ENCODE results near the gene PPT1. TPM values are rescaled to one million over a fixed set of nuclear protein-coding genes. Genes with fewer than 3 reads are reported as not detected.

The PPT1 gene
- total and polyA plus RNA-seq, 4 experiments from 2014 or later: 56.7 to 292 (median 120) TPM

- no peaks in the 10 kb centered on the region for H3K27me3 Mint-ChIP-seq
- Histone ChIP-seq H3K27ac (ENCODE audit: low read depth, low read length) (no peak overlapping the region), H3K9me3 (ENCODE audit: control insufficient read depth in 1 of 2, low read length in 2 of 2) (no peaks in the 10 kb centered on the region), H3K4me1 (ENCODE audit: insufficient read depth, low read length) (peaks cover 24% of the 10 kb centered on the region), H3K36me3 (ENCODE audit: insufficient read depth, low read length) (peaks cover 84% of the 10 kb centered on the region), H3K4me3 (ENCODE audit: low read length in 2 of 2) (no peak overlapping the region), H3K27me3 (ENCODE audit: insufficient read depth, low read length) (no peaks in the 10 kb centered on the region)
- CTCF ChIA-PET (ENCODE audit: partially characterized antibody): interaction anchor here (1.5 to 4.5 kb wide), 2 partner anchors 10 to 11 kb away, joined by 5 to 27 read pairs; no protein-coding TSS in a partner anchor
- POLR2A ChIA-PET (ENCODE audit: partially characterized antibody): interaction anchor here (0.9 to 3.5 kb wide), 2 partner anchors 27 to 28 kb away, joined by 3 to 23 read pairs; partner anchors contain the start of gene CAP1
- H3K4me1 Mint-ChIP-seq: peaks cover 32 to 42% (median 36%) of the 10 kb centered on the region in 4 donors
- peaks cover 77 to 80% of the 10 kb centered on the region in 2 donors for H3K36me3 Mint-ChIP-seq
- H3K27ac Mint-ChIP-seq: peak overlapping the region; percentile 10 to 95 (median 84)
- intact Hi-C loops (cut with micrococcal nuclease): no loop called here
- no peak overlapping the region for H3K4me3 Mint-ChIP-seq
- H3K9me3 Mint-ChIP-seq: no peaks in the 10 kb centered on the region
- DNase-seq: no peak
These were observed 30.0 kb downstream of the PPT1 start for GRCh38 chr1:40067023-40067422.

DNA sequence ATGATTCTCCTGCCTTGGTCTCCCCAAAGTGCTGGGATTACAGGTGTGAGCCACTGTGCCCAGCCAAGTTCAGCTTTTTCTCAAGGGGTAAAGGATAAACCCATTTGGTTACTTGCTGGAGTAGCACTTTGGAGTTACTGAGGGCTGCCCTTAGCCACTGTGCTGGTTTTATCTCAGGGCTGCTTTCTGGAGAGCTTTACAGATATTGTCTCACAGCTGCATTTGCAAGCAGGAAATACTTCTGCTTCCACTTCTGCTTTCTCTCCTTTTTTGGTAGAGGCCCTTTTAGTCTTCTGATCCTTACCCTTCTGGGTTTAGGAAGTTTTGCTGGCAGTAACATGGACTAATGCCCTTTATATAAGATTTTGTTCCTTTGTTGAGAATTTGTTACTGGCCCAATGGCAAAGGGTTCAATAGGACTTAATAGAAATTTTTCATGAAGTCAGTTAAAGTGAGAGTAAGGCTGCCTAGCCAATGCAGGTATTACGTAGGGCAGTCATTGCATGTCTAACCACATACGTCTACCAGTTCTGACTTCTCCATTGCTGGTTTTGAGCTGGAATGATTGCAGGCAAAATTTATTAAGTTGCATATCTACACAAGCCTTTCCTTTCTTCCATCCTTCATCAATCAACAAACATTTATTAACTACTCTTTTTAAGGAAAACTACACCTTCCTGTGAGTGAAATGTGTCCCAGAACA is 32.1 kb downstream of the PPT1 start:
- intact Hi-C loops (cut with micrococcal nuclease): no loop called here
- Histone ChIP-seq H3K9me3 (ENCODE audit: control insufficient read depth in 1 of 2, low read length in 2 of 2) (no peaks in the 10 kb centered on the region), H3K4me3 (ENCODE audit: low read length in 2 of 2) (no peak overlapping the region), H3K4me1 (ENCODE audit: insufficient read depth, low read length) (peaks cover 45% of the 10 kb centered on the region), H3K27ac (ENCODE audit: low read depth, low read length) (peak overlapping the region; percentile 27), H3K36me3 (ENCODE audit: insufficient read depth, low read length) (peaks cover 84% of the 10 kb centered on the region), H3K27me3 (ENCODE audit: insufficient read depth, low read length) (no peaks in the 10 kb centered on the region)
- H3K36me3 Mint-ChIP-seq: peaks cover 77 to 81% of the 10 kb centered on the region in 2 donors
- H3K9me3 Mint-ChIP-seq: no peaks in the 10 kb centered on the region
- DNase-seq: no peak
- POLR2A ChIA-PET (ENCODE audit: partially characterized antibody): interaction anchor here (1.8 to 3.5 kb wide), 2 partner anchors 12 to 25 kb away, joined by 4 to 23 read pairs; partner anchors contain the start of gene CAP1
- H3K27me3 Mint-ChIP-seq: no peaks in the 10 kb centered on the region
- H3K4me3 Mint-ChIP-seq: peak overlapping the region in 4 of 8 donors; percentile 30 to 63 (median 48)
- H3K4me1 Mint-ChIP-seq: peaks cover 49 to 63% (median 54%) of the 10 kb centered on the region in 4 donors
- H3K27ac Mint-ChIP-seq: peak overlapping the region; percentile 77 to 96 (median 86)
- CTCF ChIA-PET (ENCODE audit: partially characterized antibody): interaction anchor here (0.8 to 4.5 kb wide), 6 partner anchors 10 to 274 kb away, joined by 3 to 27 read pairs (median 4); no protein-coding TSS in a partner anchor

GRCh38 chr1:40059960-40060750 is 36.9 kb downstream of the PPT1 start:
- Mint-ChIP-seq H3K27me3 (no peaks in the 10 kb centered on the region), H3K36me3 (peaks cover 43 to 69% of the 10 kb centered on the region in 2 donors), H3K4me3 (peak overlapping the region; percentile 51 to 82 (median 78)), H3K27ac (peak overlapping the region; percentile 76 to 91 (median 88)), H3K9me3 (no peaks in the 10 kb centered on the region), H3K4me1 (peaks cover 77 to 92% (median 83%) of the 10 kb centered on the region in 4 donors)
- Histone ChIP-seq H3K4me3 (ENCODE audit: low read length in 2 of 2) (peak overlapping the region in 1 of 2 donors; percentile 32), H3K27me3 (ENCODE audit: insufficient read depth, low read length) (no peaks in the 10 kb centered on the region), H3K9me3 (ENCODE audit: control insufficient read depth in 1 of 2, low read length in 2 of 2) (no peaks in the 10 kb centered on the region), H3K4me1 (ENCODE audit: insufficient read depth, low read length) (peaks cover 90% of the 10 kb centered on the region), H3K36me3 (ENCODE audit: insufficient read depth, low read length) (peaks cover 51% of the 10 kb centered on the region), H3K27ac (ENCODE audit: low read depth, low read length) (peak overlapping the region; percentile 63)
- ChIA-PET CTCF (ENCODE audit: partially characterized antibody) (interaction anchor here (1.7 to 3.4 kb wide), 5 partner anchors 10 to 27 kb away, joined by 7 to 16 read pairs (median 9); partner anchors contain the start of gene CAP1), POLR2A (ENCODE audit: partially characterized antibody) (interaction anchor here (0.7 to 8.0 kb wide), 10 partner anchors 9 to 314 kb away, joined by 3 to 115 read pairs (median 4); partner anchors contain the start of genes CAP1, PPT1 and ZMPSTE24)
- peak in 1 of 5 donors; percentile 51 for DNase-seq
- intact Hi-C loops (cut with micrococcal nuclease): loop anchor here (1.0 kb wide), 1 partner anchor 20 kb away; the partner anchor contains the start of gene CAP1

- peak; percentile 52 to 58 (median 55) for DNase-seq
- Mint-ChIP-seq H3K4me1 (peaks cover 77 to 92% (median 83%) of the 10 kb centered on the region in 4 donors), H3K9me3 (no peaks in the 10 kb centered on the region), H3K27me3 (no peaks in the 10 kb centered on the region), H3K4me3 (peak overlapping the region; percentile 58 to 82 (median 79)), H3K36me3 (peaks cover 36 to 68% of the 10 kb centered on the region in 2 donors), H3K27ac (peak overlapping the region; percentile 82 to 95 (median 89))
- Histone ChIP-seq H3K27ac (ENCODE audit: low read depth, low read length) (peak overlapping the region; percentile 63), H3K4me3 (ENCODE audit: low read length in 2 of 2) (peak overlapping the region in 1 of 2 donors; percentile 32), H3K9me3 (ENCODE audit: control insufficient read depth in 1 of 2, low read length in 2 of 2) (no peaks in the 10 kb centered on the region), H3K36me3 (ENCODE audit: insufficient read depth, low read length) (peaks cover 44% of the 10 kb centered on the region), H3K4me1 (ENCODE audit: insufficient read depth, low read length) (peaks cover 90% of the 10 kb centered on the region), H3K27me3 (ENCODE audit: insufficient read depth, low read length) (no peaks in the 10 kb centered on the region)
- ChIA-PET CTCF (ENCODE audit: partially characterized antibody) (interaction anchor here (1.7 to 3.4 kb wide), 4 partner anchors 9 to 27 kb away, joined by 8 to 16 read pairs (median 12); partner anchors contain the start of gene CAP1), POLR2A (ENCODE audit: partially characterized antibody) (interaction anchor here (1.0 to 8.0 kb wide), 7 partner anchors 9 to 315 kb away, joined by 3 to 115 read pairs (median 10); partner anchors contain the start of genes CAP1 and ZMPSTE24)
- intact Hi-C loops (cut with micrococcal nuclease): loop anchor here (1.0 kb wide), 1 partner anchor 19 kb away; the partner anchor contains the start of gene CAP1
These were observed 37.6 kb downstream of the PPT1 start for GRCh38 chr1:40059338-40059959.

DNA sequence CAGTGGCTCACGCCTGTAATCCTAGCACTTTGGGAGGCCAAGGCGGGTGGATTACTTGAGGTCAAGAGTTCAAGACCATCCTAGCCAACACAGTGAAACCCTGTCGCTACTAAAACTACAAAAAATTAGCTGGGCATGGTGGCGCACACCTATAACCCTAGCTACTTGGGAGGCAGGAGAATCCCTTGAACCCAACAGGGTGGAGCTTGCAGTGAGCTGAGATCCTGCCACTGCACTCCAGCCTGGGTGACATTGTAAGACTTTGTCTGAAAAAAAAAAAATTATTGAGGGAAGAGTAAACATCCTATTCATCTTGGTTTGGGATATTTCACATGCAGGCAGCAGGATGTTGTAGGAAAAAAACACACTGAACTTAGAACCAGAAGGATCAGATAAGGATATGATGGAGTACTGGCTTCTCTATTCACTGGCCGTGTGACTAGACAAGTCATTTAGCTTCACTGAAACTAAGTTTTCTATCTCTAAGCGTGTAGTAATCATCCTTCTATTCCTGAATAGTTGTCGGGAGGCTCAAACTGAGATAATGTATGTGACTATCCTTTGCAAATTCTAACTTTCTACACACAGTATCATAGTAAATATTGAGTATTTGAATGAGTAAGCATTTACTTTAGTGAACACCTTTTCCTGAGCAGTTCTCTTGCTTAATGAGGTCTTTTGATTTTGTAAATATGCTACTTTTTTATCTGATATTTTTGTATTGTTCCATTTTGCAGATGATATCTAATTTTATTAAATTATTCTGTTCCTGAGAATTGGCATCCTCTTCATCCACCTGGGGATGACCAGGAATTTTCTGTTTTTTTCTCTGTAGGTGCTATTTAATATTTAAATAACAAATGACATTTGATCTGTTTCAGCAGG is 38.4 kb downstream of the PPT1 start:
- Histone ChIP-seq H3K27me3 (ENCODE audit: insufficient read depth, low read length) (no peaks in the 10 kb centered on the region), H3K36me3 (ENCODE audit: insufficient read depth, low read length) (peaks cover 37% of the 10 kb centered on the region), H3K27ac (ENCODE audit: low read depth, low read length) (peak overlapping the region; percentile 63), H3K4me3 (ENCODE audit: low read length in 2 of 2) (peak overlapping the region in 1 of 2 donors; percentile 32), H3K4me1 (ENCODE audit: insufficient read depth, low read length) (peaks cover 89% of the 10 kb centered on the region), H3K9me3 (ENCODE audit: control insufficient read depth in 1 of 2, low read length in 2 of 2) (no peaks in the 10 kb centered on the region)
- peak overlapping the region; percentile 61 to 82 (median 79) for H3K4me3 Mint-ChIP-seq
- intact Hi-C loops (cut with micrococcal nuclease): loop anchor here (1.0 kb wide), 1 partner anchor 18 kb away; the partner anchor contains the start of gene CAP1
- H3K27ac Mint-ChIP-seq: peak overlapping the region; percentile 82 to 95 (median 89)
- no peak for DNase-seq
- CTCF ChIA-PET (ENCODE audit: partially characterized antibody): interaction anchor here (1.0 to 3.4 kb wide), 7 partner anchors 9 to 44 kb away, joined by 3 to 16 read pairs (median 5); no protein-coding TSS in a partner anchor
- H3K36me3 Mint-ChIP-seq: peaks cover 29 to 64% of the 10 kb centered on the region in 2 donors
- H3K4me1 Mint-ChIP-seq: peaks cover 75 to 92% (median 82%) of the 10 kb centered on the region in 4 donors
- H3K9me3 Mint-ChIP-seq: no peaks in the 10 kb centered on the region
- H3K27me3 Mint-ChIP-seq: no peaks in the 10 kb centered on the region
- POLR2A ChIA-PET (ENCODE audit: partially characterized antibody): interaction anchor here (1.1 to 8.0 kb wide), 4 partner anchors 10 to 199 kb away, joined by 3 to 115 read pairs (median 10); partner anchors contain the start of genes CAP1 and ZMPSTE24
